HG03460 (cell line): Measurements from ENCODE around the gene MYL10.

Experiments
- ATAC-seq: cut with Tn5 transposase; IDR thresholded peaks from one replicate; pipeline ENCODE4 v1.9.1; 2021; ENCODE audit not compliant: unreplicated experiment

MYL10 gene

DNA sequence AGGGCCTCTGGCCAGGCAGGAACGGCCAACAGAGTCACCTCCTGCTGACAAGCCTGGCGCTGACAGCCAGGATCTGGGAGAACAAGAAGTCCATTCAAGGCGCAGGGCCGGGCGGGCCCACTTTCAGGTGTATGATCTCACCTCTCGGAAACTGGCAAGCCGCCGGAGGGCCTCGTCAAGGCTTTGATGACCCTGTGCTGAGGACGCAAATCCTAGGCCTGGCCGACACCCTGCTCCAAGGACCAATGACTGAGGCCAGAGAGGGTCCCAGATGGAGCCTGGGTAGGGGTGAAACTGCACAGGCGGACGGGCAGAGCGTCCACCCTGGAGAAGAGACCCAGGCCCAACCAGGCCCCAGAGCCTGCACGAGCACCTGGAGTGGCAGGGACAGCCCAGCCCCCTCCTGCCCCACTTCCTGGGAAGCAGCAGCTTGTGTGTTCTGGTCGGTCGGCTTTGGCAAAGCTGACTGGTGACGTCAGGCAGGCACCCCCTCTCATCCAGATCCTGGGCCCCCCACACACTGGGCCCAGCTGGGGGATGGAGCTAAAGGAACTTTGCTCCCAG is 30.6 kb downstream of the MYL10 start:
- no peak for ATAC-seq

DNA sequence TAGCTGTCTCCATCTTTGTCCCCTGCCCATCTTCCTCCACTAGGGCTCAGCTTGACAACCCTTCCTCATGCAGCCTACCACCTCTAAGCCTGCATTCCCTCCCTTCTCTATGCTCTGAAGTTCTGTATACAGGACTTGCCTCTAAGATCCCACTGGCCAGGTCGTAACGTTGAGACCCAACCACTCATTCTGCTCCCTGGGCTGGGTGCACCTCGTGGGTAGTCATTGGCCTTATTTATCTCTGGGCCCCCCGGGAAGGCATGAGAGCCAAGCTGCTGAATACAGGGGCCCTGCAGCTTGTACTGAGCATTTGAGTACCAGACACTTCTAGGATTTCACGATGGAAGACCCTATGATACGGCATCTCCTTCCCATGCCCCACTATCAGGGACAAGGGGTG is 31.2 kb downstream of the MYL10 start:
- ATAC-seq: no peak

DNA sequence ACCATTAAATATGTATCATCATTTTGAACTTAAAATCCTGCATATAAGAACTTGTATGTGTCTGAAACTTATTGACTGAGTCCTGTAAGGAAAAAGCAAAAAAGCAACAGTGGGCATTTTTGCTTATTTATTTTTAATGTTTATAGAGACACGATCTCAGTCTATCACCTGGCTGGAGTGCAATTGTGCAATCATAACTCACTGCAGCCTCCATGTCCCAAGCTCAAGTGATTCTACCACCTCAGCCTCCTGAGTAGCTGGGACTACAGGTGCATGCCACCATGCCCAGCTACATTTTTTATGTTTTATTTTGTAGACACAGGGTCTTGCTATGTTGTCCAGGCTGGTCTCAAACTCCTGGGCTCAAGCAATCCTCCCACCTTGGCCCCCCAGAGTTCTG is 32.2 kb downstream of the MYL10 start:
- ATAC-seq: no peak

DNA sequence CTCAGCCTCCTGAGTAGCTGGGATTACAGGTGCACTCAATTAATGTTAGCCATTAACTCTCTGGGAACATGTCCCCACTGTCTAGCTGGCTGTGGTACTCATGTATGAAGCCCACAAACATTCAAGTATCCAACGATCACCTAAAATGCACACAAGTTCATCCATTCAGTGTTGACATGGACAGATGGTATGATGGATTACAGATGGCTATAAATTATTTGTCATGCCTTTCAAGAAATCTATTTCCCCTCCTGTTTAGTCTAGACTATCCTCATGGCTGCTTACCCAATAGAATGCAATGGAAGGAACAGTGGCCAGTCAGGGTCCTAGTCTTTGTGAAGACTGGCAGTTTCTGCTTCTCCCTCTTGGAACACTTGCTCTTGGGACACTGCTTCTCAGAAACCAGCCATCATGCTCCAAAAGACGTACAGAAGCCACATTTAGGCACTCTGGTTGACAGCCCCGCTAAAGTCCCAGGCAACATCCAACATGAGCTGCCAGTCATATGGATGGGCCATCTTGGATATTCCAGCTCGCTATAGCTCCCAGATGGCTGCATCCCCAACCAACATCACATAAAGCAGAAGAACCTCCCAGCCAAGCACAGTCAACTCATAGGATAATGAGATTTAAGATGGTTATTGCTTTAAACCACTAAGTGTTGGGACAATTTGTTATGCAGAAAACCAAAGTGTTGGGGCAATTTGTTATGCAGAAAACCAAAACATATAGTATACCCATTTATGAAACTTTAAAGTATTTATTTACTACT is 33.1 kb downstream of the MYL10 start:
- no peak for ATAC-seq

DNA sequence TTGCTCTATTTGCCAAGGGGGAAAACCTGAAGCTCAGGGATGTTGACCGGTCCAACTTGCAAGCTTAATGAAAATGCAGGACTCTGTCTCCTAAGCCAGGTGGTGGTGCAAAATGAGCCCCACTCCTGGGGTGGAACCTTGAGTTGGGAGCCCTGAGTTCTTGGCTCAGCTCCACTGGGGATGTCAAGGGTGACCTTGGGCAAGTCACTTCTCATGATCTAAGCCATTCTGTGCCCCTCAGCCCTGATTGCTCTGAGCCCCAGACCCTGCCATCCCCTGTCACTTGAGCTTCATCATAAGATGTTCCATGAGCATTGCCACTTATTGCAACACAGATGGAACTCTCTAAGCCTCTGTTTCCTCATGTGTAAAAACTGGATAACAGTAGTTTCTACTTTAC is 33.9 kb downstream of the MYL10 start:
- ATAC-seq: no peak

DNA sequence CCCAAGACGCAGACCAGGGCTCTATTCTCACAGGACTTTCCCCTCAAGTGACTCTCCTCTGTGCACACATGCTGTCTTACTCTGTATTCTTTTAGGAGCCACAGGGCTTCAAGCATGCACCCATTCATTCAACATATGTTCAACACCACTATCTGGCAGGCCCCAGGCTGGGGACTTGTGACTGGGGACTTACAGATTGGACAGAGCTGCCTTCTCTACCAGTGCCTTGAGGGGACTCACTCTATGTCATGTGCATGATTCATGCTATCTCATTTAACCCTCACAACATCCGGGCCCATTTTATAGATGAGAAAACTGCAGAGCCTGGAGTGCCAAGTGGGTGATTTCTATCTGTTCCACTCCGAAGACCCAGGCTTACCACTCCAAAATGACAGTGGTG is 34.3 kb downstream of the MYL10 start:
- ATAC-seq: no peak

DNA sequence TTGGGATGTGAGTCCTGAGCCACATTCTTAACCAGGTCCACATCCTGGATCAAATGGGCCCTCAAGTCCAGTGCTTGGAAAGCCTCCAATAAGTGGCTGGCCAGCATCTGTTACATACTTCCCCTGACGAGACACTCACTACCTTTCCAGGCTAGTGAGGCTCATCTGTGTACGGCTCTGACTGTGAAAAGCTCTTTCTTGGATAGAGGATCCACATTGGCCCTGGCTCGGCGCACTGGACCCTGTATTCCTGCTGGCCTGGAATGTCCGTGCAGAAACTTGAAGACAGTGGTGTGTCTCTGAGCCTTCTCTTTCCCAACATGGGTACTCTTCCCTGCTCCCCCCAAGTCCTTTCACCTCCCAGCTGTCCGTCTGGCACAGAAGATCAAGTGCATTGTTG is 35.5 kb downstream of the MYL10 start:
- no peak for ATAC-seq

DNA sequence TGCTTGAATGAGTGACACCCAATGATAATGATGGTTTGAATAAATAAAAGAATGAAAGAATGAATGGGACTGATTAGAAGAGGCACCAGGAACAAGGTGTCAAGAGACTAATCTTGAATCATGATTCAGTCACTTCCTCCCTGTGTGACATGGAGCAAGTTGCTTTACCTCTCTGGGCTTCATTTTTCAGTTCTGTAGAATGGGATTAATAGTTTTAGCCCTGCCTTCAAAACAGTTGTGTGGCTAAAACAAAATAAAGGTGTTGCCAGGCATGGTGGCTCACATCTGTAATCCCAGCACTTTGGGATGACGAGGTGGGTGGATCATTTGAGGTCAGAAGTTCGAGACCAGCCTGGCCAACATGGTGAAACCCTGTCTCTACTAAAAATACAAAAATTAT is 37.6 kb downstream of the MYL10 start:
- no peak for ATAC-seq

DNA sequence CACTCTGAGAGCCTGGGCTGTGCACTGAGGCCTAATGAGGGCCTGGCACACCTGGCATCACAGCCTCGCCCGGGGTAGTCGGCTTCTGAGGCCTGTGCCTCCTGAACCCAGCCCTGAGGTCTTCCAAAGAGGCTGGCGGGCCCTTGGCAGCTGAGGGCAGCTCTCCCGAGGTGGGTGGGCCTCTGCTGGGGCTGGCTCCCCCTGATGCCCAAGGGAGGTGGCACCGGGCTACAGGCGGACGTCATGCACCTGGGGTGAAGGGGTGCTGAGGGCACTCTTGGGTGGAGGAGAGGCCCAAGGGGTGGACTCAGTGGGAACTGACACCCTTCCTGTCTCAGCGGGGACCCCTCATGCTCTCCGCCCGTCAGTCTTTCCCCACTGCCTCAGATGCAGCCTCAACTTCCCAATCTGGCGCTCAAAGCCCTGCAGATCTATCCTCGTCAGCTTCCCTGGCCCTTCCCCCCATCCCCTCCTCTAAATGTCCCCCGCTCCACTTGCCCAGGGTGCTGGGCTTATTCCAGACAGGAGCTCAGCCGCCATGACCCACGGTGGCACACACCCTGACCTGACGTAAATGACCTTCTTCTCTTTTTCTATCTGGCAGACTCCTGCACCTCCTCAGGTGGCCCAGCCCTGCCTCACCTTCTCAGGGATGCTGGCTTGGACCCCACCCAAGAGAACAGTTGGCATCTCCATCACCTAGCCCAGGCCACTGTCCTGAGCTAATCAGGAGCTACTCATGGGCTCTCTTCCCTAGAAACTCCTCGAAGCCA is 38.2 kb downstream of the MYL10 start:
- no peak for ATAC-seq

DNA sequence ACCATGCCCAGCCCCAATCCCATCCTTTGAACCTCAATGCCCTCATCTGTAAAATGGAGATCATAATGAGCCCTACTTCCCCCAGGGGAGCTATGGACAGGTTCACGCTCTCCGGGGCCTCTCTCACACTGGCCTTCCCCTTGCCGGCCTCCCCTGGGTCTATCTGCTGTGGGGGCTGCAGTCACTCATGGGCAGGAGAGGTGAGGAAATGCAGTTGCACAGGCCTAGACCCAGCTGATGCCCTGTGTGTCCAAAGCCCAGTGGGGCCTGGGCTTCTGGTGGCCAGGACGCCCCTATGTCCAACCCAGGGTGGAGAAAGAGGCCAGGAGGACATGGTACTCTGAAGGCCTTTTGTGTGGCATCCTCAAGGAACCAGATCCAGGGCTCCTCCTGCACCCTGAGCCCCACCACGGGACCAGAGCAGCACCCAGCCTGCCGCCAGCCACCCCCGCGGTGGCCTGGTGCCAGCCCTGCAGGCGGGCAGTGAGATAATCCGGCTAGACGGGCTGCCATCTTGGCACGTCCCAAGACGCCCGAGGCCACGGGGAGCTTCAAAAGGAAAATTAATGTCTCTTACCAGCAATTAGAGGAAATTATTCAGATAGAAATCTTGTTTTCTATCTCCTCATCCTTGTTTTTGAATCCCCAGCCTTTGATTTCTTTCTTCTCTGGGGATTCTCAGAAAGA is 39.0 kb downstream of the MYL10 start:
- no peak for ATAC-seq

DNA sequence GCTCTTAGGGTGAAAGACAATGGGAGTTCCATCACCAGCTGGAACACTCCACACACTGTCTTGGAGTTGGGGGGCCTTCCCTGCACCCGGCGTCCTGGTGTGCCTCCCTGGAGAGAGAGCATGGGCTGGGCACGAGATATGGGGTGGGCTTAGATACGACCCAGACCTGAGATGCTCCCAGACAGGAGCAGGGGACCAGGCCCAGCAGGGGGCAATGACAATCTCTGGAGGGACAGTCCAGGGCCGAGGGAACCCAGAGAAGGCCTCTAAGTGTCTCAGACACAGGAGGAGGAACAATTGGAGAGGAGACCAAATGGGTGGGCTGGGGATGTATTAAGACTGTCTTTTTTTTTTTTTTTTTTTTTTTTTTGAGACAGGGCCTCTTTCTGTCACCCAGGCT is 40.0 kb downstream of the MYL10 start:
- ATAC-seq: no peak

DNA sequence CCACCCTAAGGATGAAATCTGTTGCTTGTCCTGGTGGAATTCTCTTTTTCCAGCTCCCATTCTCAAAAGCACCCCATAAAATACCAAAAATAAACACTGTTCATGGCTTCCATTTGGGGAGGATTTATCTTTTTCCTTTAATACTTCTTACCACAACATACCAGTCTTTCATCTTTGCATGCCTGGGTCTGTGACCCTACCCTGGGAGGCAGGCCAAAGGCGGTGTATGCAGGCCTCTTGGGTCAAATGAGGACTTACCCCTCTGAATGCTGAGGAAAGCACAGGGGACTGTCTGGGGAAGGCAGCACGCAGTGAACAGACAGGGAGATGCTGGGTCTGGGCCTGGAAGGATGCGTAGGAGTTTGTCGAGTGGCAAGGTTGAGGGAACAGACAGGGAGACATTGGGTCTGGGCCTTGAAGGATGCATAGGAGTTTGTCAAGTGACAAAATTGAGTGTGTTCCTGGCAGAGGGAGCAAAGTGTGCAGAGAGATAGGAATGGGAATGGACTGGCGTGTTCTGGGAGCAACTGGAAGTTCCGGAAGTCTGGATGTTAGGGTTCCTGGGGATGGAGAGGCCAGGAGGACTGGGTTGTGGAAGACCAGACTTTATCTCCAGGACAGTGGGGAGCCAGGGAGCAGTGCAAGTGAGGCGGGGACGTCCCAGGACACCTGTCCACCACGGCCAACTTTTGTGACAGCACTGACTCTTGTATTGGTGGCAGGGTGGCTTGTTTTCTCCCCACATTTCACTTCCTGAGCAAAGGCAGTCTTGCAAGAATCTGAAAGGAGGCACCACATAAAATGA is 40.8 kb downstream of the MYL10 start:
- ATAC-seq: no peak

DNA sequence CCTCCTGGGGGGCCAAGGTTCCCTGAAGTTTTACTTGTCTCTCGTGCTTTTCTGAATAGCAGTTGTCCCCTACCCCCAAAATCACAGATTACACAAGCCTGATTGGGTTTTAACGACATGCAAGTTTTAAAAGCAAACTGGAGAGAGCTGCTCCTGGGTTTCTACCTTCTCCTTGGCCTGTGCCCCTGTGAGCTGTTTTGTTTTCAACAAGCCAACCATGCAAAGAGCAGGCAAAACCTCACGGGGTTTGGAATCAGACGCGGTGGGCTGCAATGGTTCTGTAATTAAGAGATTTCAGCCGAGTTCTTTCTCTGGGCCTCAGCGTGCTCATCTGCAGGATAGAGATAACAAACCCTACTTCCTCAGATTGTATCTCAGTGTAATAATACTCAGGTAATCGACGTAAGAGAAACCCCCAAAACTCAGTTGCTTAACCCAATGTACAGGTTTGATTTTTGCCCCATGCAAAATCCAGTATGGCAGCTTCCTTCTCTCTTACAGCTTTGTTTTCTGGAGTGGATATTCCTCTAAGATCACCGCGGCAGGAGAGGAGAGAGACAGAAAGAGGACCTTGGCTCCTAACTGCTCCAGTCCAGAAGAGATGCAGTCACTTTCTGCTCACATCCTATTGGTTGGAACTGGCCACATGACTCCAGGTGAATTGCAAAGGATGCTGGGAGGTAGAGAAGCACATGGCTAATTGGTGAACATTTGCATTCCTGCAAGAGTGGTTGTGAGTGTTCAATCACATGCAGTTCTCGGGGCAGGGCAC is 42.0 kb downstream of the MYL10 start:
- no peak for ATAC-seq

DNA sequence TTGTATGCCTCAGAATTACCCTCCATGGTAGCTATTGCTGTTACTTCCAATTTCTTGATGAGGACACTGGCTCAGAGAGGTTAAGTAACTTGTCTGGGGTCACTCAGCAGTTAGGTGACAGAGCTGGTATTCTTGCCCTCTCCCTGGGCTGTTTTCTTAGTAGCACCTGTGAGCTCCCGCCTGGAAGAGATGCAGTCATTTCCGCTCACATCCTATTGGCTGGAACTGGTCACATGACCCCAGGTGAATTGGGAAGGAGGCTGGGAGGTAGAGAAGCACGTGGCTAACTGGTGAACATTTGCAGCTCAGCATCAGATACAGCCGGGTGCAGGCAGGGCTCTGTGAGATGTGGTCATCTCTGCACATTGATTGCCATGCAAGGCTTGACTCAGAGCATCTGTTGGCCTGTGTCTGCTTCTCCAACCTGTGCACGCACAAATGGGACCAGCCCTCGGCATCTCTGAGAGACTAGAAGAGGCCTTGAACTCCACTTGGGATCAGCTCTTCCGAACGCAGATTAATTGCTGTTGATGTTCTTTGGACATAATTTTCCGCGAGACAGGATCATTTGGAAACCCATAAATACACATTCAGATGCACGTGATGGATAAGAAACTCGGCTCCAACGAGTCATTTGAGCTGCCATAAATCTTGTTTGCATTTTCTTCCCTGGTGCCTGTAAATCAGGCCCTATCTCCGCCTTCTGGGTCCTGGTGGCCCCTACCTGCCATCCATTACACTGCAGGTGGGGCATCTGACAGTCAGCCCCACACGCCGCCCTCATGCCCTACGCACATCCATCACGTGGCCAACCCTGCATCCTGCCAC is 42.8 kb downstream of the MYL10 start:
- ATAC-seq: no peak

DNA sequence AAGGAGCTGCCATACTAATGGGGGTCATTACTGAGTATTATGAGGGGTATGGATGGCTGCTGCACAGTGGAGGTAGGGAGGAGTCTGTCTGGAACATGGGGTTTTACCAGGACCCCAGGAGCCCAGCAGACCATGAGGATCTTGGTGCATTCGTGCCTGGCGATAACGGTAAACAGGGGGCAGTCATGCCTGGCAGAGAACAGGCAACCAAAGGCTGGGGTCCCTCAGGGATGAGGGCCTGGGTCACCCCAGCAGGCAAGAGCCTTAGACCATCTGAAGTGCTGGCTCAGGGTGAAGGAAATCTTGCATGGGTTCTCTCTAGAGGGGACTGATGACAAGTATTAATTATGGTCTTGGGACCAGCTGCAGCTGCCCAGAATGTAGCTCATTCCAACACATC is 46.1 kb downstream of the MYL10 start:
- ATAC-seq: no peak

DNA sequence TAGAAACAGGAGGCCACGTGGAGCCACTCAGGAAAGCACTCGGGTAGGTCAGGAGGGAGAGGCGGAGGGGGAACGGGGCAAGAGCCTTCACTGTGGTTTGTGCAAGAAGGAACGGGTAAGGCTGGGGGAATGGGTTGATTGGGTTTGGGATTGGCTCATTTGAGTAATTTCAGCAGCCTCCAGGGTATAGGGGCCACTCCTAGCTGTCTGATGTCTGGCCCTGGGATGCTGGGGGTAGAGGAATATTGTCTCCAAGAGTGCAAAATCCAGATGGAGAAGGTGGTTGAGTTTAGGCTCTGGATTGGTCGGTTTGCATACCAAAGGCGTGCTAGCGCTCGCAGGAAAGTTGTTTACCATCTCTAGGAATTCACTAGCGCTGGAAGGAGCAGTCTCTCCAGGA is 47.2 kb downstream of the MYL10 start:
- no peak for ATAC-seq

DNA sequence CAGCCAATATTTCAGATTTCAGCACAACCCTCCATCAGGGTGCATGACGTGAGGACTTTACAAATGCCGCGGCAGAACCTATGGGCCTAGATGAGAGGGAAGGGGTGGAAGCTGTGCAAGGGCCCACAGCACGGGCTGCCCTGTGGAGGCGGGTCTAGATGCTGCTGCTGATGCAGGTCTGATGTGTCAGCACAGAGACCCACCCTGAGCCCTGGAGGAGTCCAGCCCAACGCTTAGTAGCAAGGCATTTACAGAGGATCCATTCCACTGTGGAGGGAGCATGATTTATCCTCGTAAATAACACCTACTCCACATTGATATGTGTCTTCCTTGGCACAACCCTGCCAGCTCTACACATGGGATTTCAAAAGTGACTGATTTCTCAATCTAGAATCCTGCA is 48.5 kb downstream of the MYL10 start:
- ATAC-seq: no peak

DNA sequence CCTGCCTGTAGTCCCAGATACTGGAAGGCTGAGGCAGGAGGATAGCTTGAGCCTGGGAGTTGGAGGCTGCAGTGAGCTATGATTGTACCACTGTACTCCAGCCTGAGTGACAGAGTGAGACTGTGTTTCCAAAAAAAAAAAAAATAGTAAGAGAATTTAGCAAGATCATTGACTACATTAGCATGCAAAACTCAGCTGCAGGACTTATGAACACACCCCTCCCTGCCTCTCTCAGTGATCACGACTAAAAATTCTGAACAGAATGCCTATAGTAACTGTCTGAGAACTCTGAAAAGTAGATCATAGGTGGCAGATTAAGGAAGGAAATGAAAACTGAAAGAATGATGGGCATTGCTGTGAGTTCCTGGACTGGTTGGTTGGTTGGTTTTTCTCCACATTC is 50.5 kb downstream of the MYL10 start:
- no peak for ATAC-seq

DNA sequence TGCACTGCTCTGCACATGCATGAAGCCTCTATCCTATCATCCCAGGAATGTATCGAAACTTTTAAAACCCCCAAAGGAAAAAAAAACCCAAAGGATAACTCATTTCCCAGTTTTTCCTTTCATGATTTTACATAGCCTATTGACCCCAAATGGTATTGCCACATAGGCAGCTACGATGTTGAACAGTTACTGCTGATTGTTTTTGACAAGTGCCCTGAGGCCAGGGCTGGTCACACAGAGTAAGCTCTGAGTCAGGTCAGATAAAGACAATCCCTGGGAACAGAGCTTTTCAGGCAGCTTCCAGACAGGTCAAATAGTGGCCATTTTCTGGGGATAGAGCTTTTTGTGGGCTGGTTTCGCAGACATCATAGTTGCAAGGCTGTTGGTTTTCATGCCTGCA is 52.1 kb downstream of the MYL10 start:
- no peak for ATAC-seq
